ENCODE data around the gene GMDS. TPM values are rescaled to one million over a fixed set of nuclear protein-coding genes. Genes with fewer than 3 reads are reported as not detected.

The GMDS gene
- total RNA-seq, 1 donor from 2014 or later, result 30.1 TPM

GRCh38 chr6:1764397-1764987 lies 480.9 kb downstream of the GMDS start:
- H3K36me3 Mint-ChIP-seq (ENCODE audit: low read depth), result peaks cover 5% of the 10 kb centered on the region
- no peak for TF ChIP-seq CTCF (IDR thresholded peaks at IDR 0.05)

GRCh38 chr6:1763404-1763803 lies 482.0 kb downstream of the GMDS start:
- DNase-seq, result no peak
- ATAC-seq (ENCODE audit: low read depth), result no peak
- Mint-ChIP-seq H3K9me3 (no peaks in the 10 kb centered on the region), H3K27ac (no peak overlapping the region), H3K4me1 (no peaks in the 10 kb centered on the region), H3K36me3 (ENCODE audit: low read depth) (peaks cover 5% of the 10 kb centered on the region), H3K27me3 (no peaks in the 10 kb centered on the region), H3K4me3 (no peak overlapping the region)
- intact Hi-C loops (cut with micrococcal nuclease), result no loop called here
- TF ChIP-seq CTCF (IDR thresholded peaks at IDR 0.05), result no peak
- ChIA-PET POLR2A (interaction anchor here (0.6 kb wide), 1 partner anchor 1002 kb away, joined by 4 read pairs; the partner anchor contains the start of gene WRNIP1), CTCF (no interaction called here)

More at GRCh38 chr6:1764397-1764987, 480.9 kb downstream of the GMDS start:
- H3K9me3 Mint-ChIP-seq, result no peaks in the 10 kb centered on the region
- no peaks in the 10 kb centered on the region for H3K27me3 Mint-ChIP-seq
- ATAC-seq (ENCODE audit: low read depth), result no peak
- H3K4me1 Mint-ChIP-seq, result no peaks in the 10 kb centered on the region
- POLR2A ChIA-PET, result no interaction called here
- intact Hi-C loops (cut with micrococcal nuclease), result no loop called here
- H3K4me3 Mint-ChIP-seq, result no peak overlapping the region
- H3K27ac Mint-ChIP-seq, result no peak overlapping the region
- no peak for DNase-seq
- CTCF ChIA-PET, result no interaction called here

- no peak for DNase-seq
- Mint-ChIP-seq H3K9me3 (no peaks in the 10 kb centered on the region), H3K27ac (no peak overlapping the region)
Observed at GRCh38 chr6:1762203-1762602, 483.2 kb downstream of the GMDS start.

GRCh38 chr6:1761477-1761877 lies 483.9 kb downstream of the GMDS start:
- Mint-ChIP-seq H3K4me1 (no peaks in the 10 kb centered on the region), H3K36me3 (ENCODE audit: low read depth) (peaks cover 5% of the 10 kb centered on the region), H3K27me3 (no peaks in the 10 kb centered on the region), H3K9me3 (no peaks in the 10 kb centered on the region), H3K4me3 (no peak overlapping the region), H3K27ac (no peak overlapping the region)
- ChIA-PET POLR2A (no interaction called here), CTCF (no interaction called here)
- no peak for DNase-seq
- TF ChIP-seq CTCF (IDR thresholded peaks at IDR 0.05), result no peak
- no peak for ATAC-seq (ENCODE audit: low read depth)
- intact Hi-C loops (cut with micrococcal nuclease), result no loop called here

More at GRCh38 chr6:1762203-1762602, 483.2 kb downstream of the GMDS start:
- POLR2A ChIA-PET, result no interaction called here
- Mint-ChIP-seq H3K36me3 (ENCODE audit: low read depth) (peaks cover 5% of the 10 kb centered on the region), H3K4me3 (no peak overlapping the region), H3K4me1 (no peaks in the 10 kb centered on the region), H3K27me3 (no peaks in the 10 kb centered on the region)
- intact Hi-C loops (cut with micrococcal nuclease), result no loop called here
- CTCF ChIA-PET, result no interaction called here
- no peak for TF ChIP-seq CTCF (IDR thresholded peaks at IDR 0.05)
- ATAC-seq (ENCODE audit: low read depth), result no peak

GRCh38 chr6:1760876-1761275 lies 484.5 kb downstream of the GMDS start:
- CTCF ChIA-PET, result no interaction called here
- Mint-ChIP-seq H3K27ac (no peak overlapping the region), H3K27me3 (no peaks in the 10 kb centered on the region), H3K36me3 (ENCODE audit: low read depth) (peaks cover 5% of the 10 kb centered on the region), H3K4me1 (no peaks in the 10 kb centered on the region), H3K4me3 (no peak overlapping the region), H3K9me3 (no peaks in the 10 kb centered on the region)
- ATAC-seq (ENCODE audit: low read depth) (no peak), DNase-seq (no peak)
- intact Hi-C loops (cut with micrococcal nuclease), result no loop called here
- no peak for TF ChIP-seq CTCF (IDR thresholded peaks at IDR 0.05)
- POLR2A ChIA-PET, result no interaction called here
